Measurements from ENCODE around the gene TBC1D24.
A peak's percentile ranks its signal among the peaks of the same experiment; 100 is the strongest.

The TBC1D24 gene

GRCh38 chr16:2507665-2508064 lies 32.7 kb downstream of the TBC1D24 start:
- no peak overlapping the region for H3K27ac ChIP-seq (ENCODE audit: low read depth, low read length)
- no peak overlapping the region for H3K9ac ChIP-seq (ENCODE audit: low read length)
- no peak overlapping the region for H3K4me3 ChIP-seq (ENCODE audit: low read depth in 1 of 2, low read length in 2 of 2)

DNA sequence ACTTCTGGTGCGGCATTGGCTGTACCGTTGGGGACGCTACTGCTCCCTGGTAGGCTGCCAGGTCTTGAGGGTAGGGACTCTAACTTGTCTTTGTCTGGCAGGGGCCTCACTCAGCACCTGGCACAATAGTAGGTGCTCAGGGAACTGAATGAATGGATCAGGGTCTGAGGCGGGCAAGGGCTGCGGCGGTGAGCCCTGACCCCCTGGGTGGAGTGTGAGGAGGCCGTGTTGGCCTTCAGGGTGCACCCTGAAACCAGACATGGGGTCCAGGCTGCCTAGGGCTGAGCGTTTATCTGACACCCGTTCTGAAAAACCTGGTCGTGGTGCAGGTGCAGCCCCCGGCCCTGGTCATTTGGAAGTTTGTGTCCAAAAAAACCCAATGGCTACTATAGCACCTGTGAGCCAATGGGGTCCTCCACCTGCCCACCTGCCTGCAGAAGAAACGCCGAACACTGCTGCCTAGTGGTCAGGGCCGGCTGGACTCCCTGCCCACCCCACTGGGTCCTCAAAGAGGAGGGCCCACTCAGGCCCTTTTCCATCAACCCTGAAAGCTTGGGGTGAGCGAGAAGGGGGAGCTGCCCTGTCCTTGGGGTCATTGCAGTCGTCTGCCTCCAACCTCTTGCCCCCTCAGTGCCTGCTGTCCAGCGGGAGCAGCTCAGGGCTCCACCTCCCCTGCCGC lies 33.9 kb downstream of the TBC1D24 start:
- no peaks in the 10 kb centered on the region for H3K9me3 ChIP-seq (ENCODE audit: low read length)
- no peak overlapping the region for H3K9ac ChIP-seq (ENCODE audit: low read length)
- peaks cover 21% of the 10 kb centered on the region for H3K4me1 ChIP-seq (ENCODE audit: insufficient read depth, low read length)
- H3K27me3 ChIP-seq (ENCODE audit: control insufficient read depth in 1 of 2, insufficient read depth in 2 of 2, low read length in 2 of 2): no peaks in the 10 kb centered on the region
- no peak overlapping the region for H3K27ac ChIP-seq (ENCODE audit: low read depth, low read length)
- H3K36me3 ChIP-seq (ENCODE audit: insufficient read depth, low read length): no peaks in the 10 kb centered on the region
- no peak overlapping the region for H3K4me3 ChIP-seq (ENCODE audit: low read depth in 1 of 2, low read length in 2 of 2)

More at GRCh38 chr16:2507665-2508064, 32.7 kb downstream of the TBC1D24 start:
- Histone ChIP-seq H3K27me3 (ENCODE audit: control insufficient read depth in 1 of 2, insufficient read depth in 2 of 2, low read length in 2 of 2) (no peaks in the 10 kb centered on the region), H3K4me1 (ENCODE audit: insufficient read depth, low read length) (peaks cover 18% of the 10 kb centered on the region), H3K9me3 (ENCODE audit: low read length) (no peaks in the 10 kb centered on the region), H3K36me3 (ENCODE audit: insufficient read depth, low read length) (no peaks in the 10 kb centered on the region)

GRCh38 chr16:2511128-2511800 lies 36.3 kb downstream of the TBC1D24 start:
- H3K27me3 ChIP-seq (ENCODE audit: control insufficient read depth in 1 of 2, insufficient read depth in 2 of 2, low read length in 2 of 2): no peaks in the 10 kb centered on the region
- peak overlapping the region; percentile 31 to 49 for H3K4me3 ChIP-seq (ENCODE audit: low read depth in 1 of 2, low read length in 2 of 2)
- H3K27ac ChIP-seq (ENCODE audit: low read depth, low read length): no peak overlapping the region
- H3K36me3 ChIP-seq (ENCODE audit: insufficient read depth, low read length): no peaks in the 10 kb centered on the region
- no peaks in the 10 kb centered on the region for H3K9me3 ChIP-seq (ENCODE audit: low read length)
- H3K4me1 ChIP-seq (ENCODE audit: insufficient read depth, low read length): peaks cover 36% of the 10 kb centered on the region
- peak overlapping the region; percentile 44 for H3K9ac ChIP-seq (ENCODE audit: low read length)

DNA sequence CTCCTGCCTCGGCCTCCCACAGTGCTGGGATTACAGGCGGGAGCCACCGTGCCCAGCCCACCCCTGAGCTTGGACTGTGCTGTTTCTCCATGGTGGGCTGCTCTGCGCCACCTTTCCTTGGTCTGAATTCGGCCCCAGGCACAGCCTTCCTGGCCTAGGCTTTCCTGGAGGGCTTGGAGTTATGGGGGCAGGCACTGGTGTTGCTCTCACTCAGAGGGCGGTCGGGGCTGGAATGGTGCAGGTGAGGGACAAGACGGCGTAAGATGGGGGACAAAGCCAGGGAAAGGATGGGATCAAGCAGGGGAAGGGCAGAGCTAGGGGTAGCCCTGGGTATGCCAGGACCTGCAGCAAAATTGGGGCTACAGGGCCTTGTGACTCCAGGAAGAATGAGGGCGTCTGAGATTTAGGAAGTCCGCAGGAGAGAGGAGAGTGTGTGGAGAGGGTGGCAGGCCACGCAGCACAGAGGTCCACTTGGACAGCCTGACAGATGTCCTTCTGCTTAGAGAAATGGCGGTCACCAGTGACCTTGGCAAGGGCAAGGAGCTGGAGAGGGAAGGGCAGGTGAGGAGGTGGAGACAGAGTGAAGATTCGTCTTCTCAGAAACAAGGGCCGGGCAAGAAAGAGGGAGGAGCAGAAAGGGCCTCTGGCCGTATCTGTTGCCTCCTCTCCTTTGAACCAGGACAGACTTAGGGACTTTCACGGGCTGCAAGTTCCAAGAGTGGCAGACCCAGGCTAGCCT lies 37.2 kb downstream of the TBC1D24 start:
- Histone ChIP-seq H3K4me3 (ENCODE audit: low read depth in 1 of 2, low read length in 2 of 2) (peak overlapping the region in 1 of 2 donors; percentile 49), H3K9ac (ENCODE audit: low read length) (peak overlapping the region; percentile 44), H3K36me3 (ENCODE audit: insufficient read depth, low read length) (no peaks in the 10 kb centered on the region), H3K9me3 (ENCODE audit: low read length) (no peaks in the 10 kb centered on the region), H3K27me3 (ENCODE audit: control insufficient read depth in 1 of 2, insufficient read depth in 2 of 2, low read length in 2 of 2) (no peaks in the 10 kb centered on the region), H3K27ac (ENCODE audit: low read depth, low read length) (peak overlapping the region; percentile 90), H3K4me1 (ENCODE audit: insufficient read depth, low read length) (peaks cover 45% of the 10 kb centered on the region)

- peak overlapping the region; percentile 49 to 95 for H3K4me3 ChIP-seq (ENCODE audit: low read depth in 1 of 2, low read length in 2 of 2)
- peak overlapping the region; percentile 90 for H3K27ac ChIP-seq (ENCODE audit: low read depth, low read length)
- no peaks in the 10 kb centered on the region for H3K27me3 ChIP-seq (ENCODE audit: control insufficient read depth in 1 of 2, insufficient read depth in 2 of 2, low read length in 2 of 2)
- H3K9me3 ChIP-seq (ENCODE audit: low read length): no peaks in the 10 kb centered on the region
- no peaks in the 10 kb centered on the region for H3K36me3 ChIP-seq (ENCODE audit: insufficient read depth, low read length)
- H3K4me1 ChIP-seq (ENCODE audit: insufficient read depth, low read length): peaks cover 52% of the 10 kb centered on the region
- H3K9ac ChIP-seq (ENCODE audit: low read length): no peak overlapping the region
These were observed 37.9 kb downstream of the TBC1D24 start for GRCh38 chr16:2512735-2513404.

- peak within 1 kb of the TSS; percentile 90 to 95 for H3K4me3 ChIP-seq (ENCODE audit: low read depth in 1 of 2, low read length in 2 of 2)
- peaks cover 60% of the 10 kb centered on the region for H3K4me1 ChIP-seq (ENCODE audit: insufficient read depth, low read length)
- H3K36me3 ChIP-seq (ENCODE audit: insufficient read depth, low read length): no peaks in the 10 kb centered on the region
- no peaks in the 10 kb centered on the region for H3K27me3 ChIP-seq (ENCODE audit: control insufficient read depth in 1 of 2, insufficient read depth in 2 of 2, low read length in 2 of 2)
- peak within 1 kb of the TSS; percentile 90 for H3K27ac ChIP-seq (ENCODE audit: low read depth, low read length)
- peak within 1 kb of the TSS; percentile 99 for H3K9ac ChIP-seq (ENCODE audit: low read length)
- H3K9me3 ChIP-seq (ENCODE audit: low read length): no peaks in the 10 kb centered on the region
These were observed 38.7 kb downstream of the TBC1D24 start, which contains the start of gene ATP6V0C for GRCh38 chr16:2513405-2514332. ATP6V0C (plus strand) TSS chr16:2513952; CDS start chr16:2514104, 152 bp downstream.

DNA sequence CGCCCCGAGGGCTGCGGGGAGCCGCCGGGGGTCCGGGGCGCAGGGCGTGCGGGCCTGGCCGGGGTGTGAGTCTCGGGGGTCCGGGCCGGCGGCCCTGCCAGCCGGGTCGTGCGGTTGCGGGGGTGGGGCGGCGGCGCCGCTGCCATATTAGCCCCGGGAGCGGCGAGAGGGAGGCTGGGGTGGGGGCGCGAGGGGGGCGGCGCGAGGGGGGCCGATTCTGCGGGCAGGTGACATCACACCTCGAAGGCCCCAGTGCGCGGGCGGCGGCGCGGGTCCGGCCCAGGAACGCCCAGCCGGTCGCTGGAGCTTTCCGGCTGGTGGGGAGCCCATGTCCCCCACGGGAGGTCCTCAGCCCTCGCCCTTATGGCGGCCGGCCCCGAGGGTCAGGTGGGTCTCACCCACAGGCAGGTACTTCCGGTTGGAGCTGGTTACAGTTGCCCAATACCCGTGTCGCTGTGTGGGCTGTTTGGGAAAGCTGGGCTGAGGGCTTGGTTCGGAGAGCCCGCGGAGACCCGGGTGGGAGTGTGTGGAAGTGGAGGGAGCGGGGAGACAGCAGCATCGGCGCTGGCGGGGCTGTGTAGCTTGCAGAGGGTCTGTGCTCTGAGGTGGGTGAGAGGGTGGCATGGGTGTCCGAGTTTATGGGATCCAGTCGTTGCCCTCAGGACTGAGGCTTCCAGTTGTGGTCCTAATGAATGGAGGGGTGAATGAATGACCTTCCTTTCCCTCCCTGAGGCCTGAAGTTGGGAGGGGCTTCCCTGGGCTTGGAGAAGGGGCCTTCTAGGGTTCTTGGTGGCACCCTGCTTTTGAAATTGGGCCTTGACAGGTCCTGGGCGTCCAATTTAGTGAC lies 39.6 kb downstream of the TBC1D24 start:
- Histone ChIP-seq H3K36me3 (ENCODE audit: insufficient read depth, low read length) (peaks cover 4% of the 10 kb centered on the region), H3K9ac (ENCODE audit: low read length) (peak overlapping the region; percentile 99), H3K27me3 (ENCODE audit: control insufficient read depth in 1 of 2, insufficient read depth in 2 of 2, low read length in 2 of 2) (no peaks in the 10 kb centered on the region), H3K4me3 (ENCODE audit: low read depth in 1 of 2, low read length in 2 of 2) (peak overlapping the region; percentile 90 to 95), H3K27ac (ENCODE audit: low read depth, low read length) (peak overlapping the region; percentile 90), H3K9me3 (ENCODE audit: low read length) (no peaks in the 10 kb centered on the region), H3K4me1 (ENCODE audit: insufficient read depth, low read length) (peaks cover 69% of the 10 kb centered on the region)

- Histone ChIP-seq H3K9ac (ENCODE audit: low read length) (peak overlapping the region; percentile 99), H3K4me3 (ENCODE audit: low read depth in 1 of 2, low read length in 2 of 2) (peak overlapping the region; percentile 90 to 95), H3K27me3 (ENCODE audit: control insufficient read depth in 1 of 2, insufficient read depth in 2 of 2, low read length in 2 of 2) (no peaks in the 10 kb centered on the region), H3K27ac (ENCODE audit: low read depth, low read length) (peak overlapping the region; percentile 90), H3K9me3 (ENCODE audit: low read length) (no peaks in the 10 kb centered on the region), H3K36me3 (ENCODE audit: insufficient read depth, low read length) (peaks cover 4% of the 10 kb centered on the region), H3K4me1 (ENCODE audit: insufficient read depth, low read length) (peaks cover 70% of the 10 kb centered on the region)
These were observed 40.4 kb downstream of the TBC1D24 start for GRCh38 chr16:2515180-2515851.

- H3K4me3 ChIP-seq (ENCODE audit: low read depth in 1 of 2, low read length in 2 of 2): peak overlapping the region in 1 of 2 donors; percentile 25
- peaks cover 70% of the 10 kb centered on the region for H3K4me1 ChIP-seq (ENCODE audit: insufficient read depth, low read length)
- no peak overlapping the region for H3K9ac ChIP-seq (ENCODE audit: low read length)
- peak overlapping the region; percentile 54 for H3K27ac ChIP-seq (ENCODE audit: low read depth, low read length)
- no peaks in the 10 kb centered on the region for H3K27me3 ChIP-seq (ENCODE audit: control insufficient read depth in 1 of 2, insufficient read depth in 2 of 2, low read length in 2 of 2)
- peaks cover 4% of the 10 kb centered on the region for H3K36me3 ChIP-seq (ENCODE audit: insufficient read depth, low read length)
- no peaks in the 10 kb centered on the region for H3K9me3 ChIP-seq (ENCODE audit: low read length)
These were observed 41.7 kb downstream of the TBC1D24 start for GRCh38 chr16:2516391-2517240.

Measured in muscle layer of colon (tissue), 2 donors.